NCI-H146 (cell line): ENCODE results near the gene CREB3L1.
"Not testable (repeated sequence)": the region's sequence is repeated elsewhere in the genome, so short reads cannot be mapped to it uniquely, and the experiment has no call there.

Experiments
- DNase-seq: peaks from one replicate; lab custom pipeline; 2025; lab: John Stamatoyannopoulos, UW

The CREB3L1 gene

GRCh38 chr11:46296528-46297448, 19.3 kb downstream of the CREB3L1 start:
- DNase-seq, result peak; percentile 73

- DNase-seq, result no peak
Measured at GRCh38 chr11:46298699-46299433, 21.4 kb downstream of the CREB3L1 start.

DNA sequence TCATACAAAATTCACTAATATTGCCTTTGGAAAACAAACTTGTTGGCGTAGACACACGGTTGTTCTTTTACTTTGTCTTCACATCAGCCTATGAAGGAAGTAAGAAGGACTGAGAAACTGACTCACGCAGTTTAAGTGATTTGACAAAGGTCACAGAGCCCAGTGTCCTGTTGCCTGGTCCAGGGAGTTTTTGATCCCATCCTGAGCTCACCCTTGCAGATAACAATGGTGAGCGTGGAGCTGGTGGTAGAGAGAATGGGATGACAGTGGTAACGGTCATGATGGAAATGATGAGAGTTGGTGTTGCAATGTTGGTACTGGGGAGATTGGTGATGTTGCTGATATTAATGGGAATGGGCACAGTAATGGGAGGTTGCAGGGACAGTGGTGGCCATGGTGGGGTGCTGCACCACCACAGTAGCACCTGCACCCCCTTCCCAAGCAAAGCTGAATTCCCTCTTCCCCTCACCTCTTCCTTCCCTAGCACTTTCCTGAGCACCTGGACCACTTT, 22.0 kb downstream of the CREB3L1 start:
- DNase-seq, result no peak

GRCh38 chr11:46300270-46300669, 22.8 kb downstream of the CREB3L1 start:
- DNase-seq, result no peak

DNA sequence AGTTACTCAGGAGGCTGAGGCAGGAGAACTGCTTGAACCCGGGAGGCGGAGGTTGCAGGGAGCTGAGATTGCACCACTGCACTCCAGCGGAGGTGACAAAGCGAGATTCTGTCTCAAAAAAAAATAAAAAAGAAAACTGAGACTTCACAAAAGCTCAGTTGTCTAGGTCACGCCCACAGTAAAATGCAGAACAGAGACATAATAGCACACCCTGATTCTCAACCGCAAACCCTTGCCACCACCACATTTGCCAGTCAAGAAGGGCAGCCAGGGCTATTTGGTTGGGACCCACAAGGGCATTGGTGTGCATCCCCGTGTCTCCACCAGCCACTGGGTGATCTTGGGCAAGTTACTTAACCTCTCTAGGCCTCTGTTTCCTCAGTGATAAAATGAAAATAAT, 25.4 kb downstream of the CREB3L1 start:
- DNase-seq, result no peak

GRCh38 chr11:46304036-46304435, 26.6 kb downstream of the CREB3L1 start:
- not testable (repeated sequence) for DNase-seq

DNA sequence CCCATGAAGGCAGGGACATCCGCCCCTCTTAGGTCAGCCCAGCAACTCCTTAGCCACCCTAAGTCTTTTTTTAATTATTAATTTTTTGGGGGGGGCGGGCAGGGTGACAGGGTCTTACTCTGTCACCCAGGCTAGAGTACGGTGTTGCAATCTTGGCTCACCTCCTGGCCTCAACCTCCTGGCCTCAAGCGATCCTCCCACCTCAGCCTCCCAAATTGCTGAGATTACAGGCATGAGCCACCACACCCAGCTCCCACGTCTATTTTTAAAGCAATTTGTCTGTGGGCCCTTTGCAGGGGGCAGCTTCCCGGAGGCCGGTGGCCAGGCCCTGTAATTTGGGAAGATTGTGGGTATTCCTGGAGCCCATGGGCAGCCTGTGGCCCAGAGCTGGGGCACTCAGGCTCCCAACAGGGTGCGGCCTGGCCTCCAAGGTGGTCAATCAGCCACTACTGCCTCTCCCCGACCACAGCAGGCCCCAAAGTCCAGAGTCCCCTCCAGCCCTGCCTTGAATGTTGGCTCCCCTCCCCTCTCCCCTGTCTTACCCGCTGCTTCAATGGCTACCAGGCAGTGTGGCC, 27.2 kb downstream of the CREB3L1 start:
- DNase-seq, result no peak

DNA sequence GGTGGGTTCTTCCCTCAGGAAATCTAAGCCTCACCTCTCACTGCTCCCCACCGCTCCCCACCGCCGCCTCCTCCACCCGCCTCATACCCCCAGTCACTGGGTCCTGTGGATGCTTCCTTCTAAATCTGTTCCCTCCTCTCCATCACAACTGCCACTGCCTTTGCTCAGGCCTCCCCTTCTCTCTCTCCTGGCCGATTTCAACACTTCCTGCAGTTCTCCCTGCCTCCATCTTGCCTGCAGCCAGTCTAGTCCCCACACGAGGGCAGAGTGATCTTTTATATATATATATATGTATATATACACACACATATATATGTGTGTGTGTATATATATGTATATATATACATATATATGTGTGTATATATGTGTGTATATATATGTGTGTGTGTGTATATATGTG, 27.8 kb downstream of the CREB3L1 start:
- DNase-seq, result no peak

DNA sequence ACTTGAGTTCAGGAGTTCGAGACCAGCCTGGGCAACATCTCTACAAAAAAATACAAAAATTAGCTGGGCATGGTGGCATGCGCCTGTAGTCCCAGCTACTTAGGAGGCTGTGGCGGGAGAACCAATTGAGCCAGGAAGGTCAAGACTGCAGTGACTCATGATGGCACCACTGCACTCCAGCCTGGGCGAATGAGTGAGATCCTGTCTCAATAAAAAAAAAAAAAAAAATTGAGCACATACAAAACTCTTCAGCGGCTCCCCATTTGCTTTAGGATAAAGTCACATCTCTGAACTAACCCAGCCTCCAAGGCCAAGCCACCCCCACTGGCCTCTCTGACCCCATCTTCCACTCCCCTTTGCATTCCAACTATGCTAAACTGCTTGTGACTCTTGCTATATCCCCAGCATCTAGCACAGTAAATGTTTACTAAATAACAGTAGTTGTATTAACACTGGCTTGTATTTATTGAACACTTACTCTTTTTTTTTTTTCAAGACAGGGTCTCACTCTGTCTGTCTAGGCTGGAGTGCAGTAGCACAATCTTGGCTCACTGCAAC, 28.9 kb downstream of the CREB3L1 start:
- no peak for DNase-seq

DNA sequence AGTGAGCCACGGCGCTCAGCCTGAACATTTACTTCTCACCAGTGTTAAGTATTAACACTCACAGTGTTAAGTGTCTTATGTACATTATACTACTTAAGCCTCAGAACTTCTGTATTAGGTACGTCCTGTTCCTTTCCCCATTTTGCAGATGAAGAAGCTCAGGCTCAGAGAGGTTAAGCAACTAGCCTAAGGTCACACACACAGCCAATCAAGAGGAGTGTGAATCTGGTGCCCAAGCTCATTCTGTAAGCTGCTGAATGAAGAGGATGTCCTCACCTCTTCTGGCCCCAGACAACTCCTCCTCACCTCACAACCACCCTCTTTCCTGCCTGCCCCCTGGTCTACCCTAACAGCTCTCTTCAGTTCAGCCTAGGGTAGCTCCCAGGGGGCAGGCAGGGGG, 29.9 kb downstream of the CREB3L1 start:
- DNase-seq, result no peak

- no peak for DNase-seq
Measured at GRCh38 chr11:46307785-46308341, 30.4 kb downstream of the CREB3L1 start.

- DNase-seq, result peak; percentile 58
Measured at GRCh38 chr11:46308631-46309419, 31.4 kb downstream of the CREB3L1 start.

GRCh38 chr11:46309814-46310259, 32.4 kb downstream of the CREB3L1 start:
- DNase-seq, result no peak

- DNase-seq, result peak; percentile 84
Measured at GRCh38 chr11:46315033-46315738, 37.7 kb downstream of the CREB3L1 start.

DNA sequence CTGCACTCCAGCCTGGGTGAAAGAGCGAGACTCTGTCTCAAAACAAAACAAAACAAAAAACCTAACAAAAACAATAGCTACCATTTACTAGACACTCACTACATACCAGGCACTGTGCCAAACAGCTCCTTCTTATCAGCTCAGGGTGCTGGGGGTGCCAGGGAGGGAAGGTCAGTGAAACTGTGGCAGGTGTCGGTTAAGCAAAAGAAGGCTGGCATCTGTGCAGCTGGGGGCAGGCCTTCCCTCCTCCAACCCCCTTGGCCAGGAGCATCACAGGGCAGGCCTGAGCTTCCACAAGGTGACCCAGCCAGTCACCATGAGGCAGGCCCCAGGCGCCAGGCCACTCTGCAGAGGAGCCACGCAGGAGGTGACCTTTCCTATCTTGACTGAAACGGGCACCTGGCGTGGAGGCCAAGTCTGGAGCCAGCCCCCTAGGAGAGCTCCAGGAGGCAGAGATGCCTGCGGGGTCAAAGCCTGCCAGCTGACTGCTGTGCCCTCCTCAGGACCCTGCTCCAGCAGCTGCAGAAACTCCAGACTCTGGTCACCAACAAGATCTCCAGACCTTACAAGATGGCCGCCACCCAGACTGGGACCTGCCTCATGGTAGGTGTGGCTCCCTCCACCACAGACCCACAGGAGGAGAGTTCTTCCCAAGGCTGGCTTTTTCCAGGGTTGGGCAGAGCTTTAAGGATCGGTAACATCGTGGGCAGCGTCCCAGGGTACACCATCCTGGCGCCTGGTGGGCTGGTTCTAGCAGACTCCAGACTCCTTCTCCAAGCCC, 38.5 kb downstream of the CREB3L1 start:
- peak; percentile 47 for DNase-seq

- no peak for DNase-seq
Measured at GRCh38 chr11:46319074-46319453, 41.6 kb downstream of the CREB3L1 start.

DNA sequence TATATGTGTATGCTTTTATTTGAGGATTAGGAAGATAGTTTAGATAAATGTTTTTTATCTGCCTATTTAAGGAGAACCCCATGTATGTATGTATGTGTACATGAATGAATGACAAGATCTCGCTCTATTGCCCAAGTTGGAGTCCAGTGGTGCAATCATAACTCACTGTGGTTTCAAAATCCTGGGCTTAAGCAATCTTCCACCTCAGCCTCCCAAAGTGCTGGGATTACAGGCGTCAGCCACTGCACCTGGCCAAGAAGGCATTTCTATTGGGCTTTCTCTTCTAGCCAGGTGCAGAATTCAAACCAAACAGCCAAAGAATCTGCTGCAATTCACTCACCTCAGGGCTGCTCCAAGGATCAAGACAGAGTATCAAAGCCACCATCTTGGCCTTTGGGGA, 44.3 kb downstream of the CREB3L1 start:
- no peak for DNase-seq

DNA sequence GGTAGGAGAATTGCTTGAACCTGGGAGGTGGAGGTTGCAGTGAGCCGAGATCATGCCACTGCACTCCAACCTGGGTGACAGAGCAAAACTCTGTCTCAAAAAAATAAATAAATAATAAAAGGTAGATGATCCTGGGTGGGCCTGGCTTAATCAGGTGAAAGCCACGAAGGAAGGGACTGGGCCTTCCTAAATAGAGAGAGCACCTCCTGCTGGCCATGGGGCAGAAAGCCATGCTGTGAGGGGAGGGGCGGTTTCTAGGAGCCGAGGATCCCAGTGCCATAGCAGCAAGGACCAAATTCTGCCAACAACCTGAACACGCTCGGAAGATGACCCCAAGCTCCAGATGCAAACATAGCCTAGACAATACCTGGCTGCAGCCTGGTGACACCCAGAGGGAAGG, 45.3 kb downstream of the CREB3L1 start:
- no peak for DNase-seq

DNA sequence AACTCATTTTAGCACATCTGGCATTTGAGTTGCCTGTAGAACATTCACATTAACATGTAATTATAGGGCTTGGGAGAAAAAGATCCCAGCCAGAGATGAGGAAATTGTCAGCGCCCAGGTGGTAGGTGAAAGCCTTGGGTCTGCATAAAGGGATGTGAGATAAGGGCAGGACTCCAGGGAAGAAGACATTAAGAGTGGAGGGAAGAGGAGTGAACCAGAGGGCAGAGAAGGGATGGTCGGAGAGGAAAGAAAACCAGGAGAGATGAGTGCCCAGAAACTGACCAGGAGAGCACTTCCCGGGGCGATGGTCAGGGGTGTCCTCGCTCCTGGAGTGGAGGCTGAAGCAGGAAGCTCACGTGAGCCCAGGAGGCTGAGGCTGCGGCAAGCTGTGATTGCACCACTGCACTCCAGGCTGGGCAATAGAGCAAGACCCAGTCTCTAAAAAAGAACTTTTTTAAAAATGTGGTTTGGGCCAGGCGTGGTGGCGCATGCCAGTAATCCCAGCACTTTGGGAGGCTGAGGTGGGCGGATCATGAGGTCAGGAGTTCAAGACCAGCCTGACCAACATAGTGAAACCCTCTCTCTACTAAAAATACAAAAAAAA, 49.5 kb downstream of the CREB3L1 start:
- peak; percentile 61 for DNase-seq
